Measurements from ENCODE around the gene SIK3. TPM values are rescaled to one million over a fixed set of nuclear protein-coding genes. Genes with fewer than 3 reads are reported as not detected.

The SIK3 gene
- polyA plus RNA-seq, 1 experiment = 7.3 TPM

- Histone ChIP-seq H3K27me3 (ENCODE audit: control insufficient read depth, insufficient read depth, low read length) (no peaks in the 10 kb centered on the region; the same call in 1 of the 2 replicates), H3K4me3 (ENCODE audit: low read depth, low read length) (no peak overlapping the region), H3K36me3 (ENCODE audit: control insufficient read depth, insufficient read depth, low read length) (no peaks in the 10 kb centered on the region)
- TF ChIP-seq, protein P1, sequence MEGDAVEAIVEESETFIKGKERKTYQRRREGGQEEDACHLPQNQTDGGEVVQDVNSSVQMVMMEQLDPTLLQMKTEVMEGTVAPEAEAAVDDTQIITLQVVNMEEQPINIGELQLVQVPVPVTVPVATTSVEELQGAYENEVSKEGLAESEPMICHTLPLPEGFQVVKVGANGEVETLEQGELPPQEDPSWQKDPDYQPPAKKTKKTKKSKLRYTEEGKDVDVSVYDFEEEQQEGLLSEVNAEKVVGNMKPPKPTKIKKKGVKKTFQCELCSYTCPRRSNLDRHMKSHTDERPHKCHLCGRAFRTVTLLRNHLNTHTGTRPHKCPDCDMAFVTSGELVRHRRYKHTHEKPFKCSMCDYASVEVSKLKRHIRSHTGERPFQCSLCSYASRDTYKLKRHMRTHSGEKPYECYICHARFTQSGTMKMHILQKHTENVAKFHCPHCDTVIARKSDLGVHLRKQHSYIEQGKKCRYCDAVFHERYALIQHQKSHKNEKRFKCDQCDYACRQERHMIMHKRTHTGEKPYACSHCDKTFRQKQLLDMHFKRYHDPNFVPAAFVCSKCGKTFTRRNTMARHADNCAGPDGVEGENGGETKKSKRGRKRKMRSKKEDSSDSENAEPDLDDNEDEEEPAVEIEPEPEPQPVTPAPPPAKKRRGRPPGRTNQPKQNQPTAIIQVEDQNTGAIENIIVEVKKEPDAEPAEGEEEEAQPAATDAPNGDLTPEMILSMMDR (IDR thresholded peaks at IDR 0.05; ENCODE audit: insufficient read depth, low read depth, low read length) = no peak
- POLR2A ChIA-PET = no interaction called here
- CTCF ChIA-PET = interaction anchor here (0.9 to 1.8 kb wide), 4 partner anchors 9 to 36 kb away, joined by 3 to 9 read pairs (median 3); no protein-coding TSS in a partner anchor
- DNase-seq (ENCODE audit: low read depth) = no peak
Observed at GRCh38 chr11:116825854-116826750, 272.1 kb downstream of the SIK3 start.

DNA sequence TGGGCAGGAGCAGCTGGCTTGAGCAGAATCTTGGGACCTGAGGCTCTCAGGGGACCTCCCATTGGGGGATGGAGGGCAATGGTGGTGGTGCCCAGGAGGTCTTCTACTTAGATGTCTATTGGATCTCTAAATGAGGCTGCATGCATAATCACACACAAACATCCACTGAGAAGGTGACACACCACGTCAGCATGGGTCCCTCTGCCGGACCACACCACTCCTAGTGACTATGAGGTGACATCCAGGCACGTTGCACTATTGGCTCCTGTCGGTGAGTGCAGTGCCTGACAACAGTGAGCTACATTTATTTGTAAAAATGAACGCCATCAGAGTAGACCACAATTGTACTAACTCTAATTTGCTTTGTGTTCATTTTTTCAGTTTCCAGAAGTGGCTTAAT lies 272.8 kb downstream of the SIK3 start:
- DNase-seq (ENCODE audit: low read depth) = no peak
- no peaks in the 10 kb centered on the region; the same call in 1 of the 2 replicates for H3K27me3 ChIP-seq (ENCODE audit: control insufficient read depth, insufficient read depth, low read length)
- ChIA-PET POLR2A (no interaction called here), CTCF (interaction anchor here (0.9 to 1.8 kb wide), 2 partner anchors 10 to 11 kb away, joined by 3 to 9 read pairs; no protein-coding TSS in a partner anchor)
- TF ChIP-seq, protein P1 (IDR thresholded peaks at IDR 0.05; ENCODE audit: insufficient read depth, low read depth, low read length) = no peak
- H3K4me3 ChIP-seq (ENCODE audit: low read depth, low read length) = no peak overlapping the region
- H3K36me3 ChIP-seq (ENCODE audit: control insufficient read depth, insufficient read depth, low read length) = no peaks in the 10 kb centered on the region

DNA sequence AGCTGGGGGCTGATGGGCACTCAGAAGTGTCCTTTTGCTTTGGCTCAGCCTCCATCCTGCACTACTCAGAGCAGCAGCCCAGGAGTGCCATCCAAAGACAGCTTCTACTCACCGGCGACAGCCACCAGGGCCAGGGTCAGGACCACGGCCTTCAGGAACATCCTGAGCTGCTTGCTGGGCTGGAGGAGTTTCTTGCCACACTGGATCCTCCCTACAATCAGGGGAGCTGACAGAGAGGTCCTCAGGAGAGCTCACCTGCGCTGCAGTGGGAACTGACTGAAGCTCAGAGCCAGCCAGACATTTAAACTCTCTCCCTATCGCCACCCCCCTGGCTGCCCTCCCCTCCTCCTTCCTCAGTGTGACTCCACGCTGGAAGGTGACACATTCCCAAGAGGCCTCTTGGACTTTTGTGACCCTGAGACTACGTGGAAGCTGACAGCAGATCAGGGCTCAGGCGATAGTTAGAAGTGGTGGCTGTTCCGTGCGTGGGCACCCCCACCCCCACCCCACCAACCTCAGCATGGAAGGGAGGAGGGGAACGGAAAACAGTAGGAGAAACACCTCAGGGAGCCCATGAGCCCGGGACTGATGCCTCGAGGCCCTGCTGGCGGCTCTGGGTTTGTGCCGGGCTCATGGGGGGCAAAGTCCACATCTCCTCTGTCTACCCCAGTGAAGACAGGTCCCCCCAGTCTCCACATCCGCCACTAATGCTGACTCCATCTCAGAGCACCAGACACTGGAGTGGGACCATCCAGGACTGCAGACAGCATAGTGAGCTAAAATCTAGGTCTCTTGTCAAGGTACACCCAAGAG lies 275.0 kb downstream of the SIK3 start, which contains the start of gene APOA4:
APOA4 (minus strand) TSS at position 274 of the 813 bp plus-strand sequence; CDS start at position 161, 113 bp downstream.
- TF ChIP-seq, protein P1 (IDR thresholded peaks at IDR 0.05; ENCODE audit: insufficient read depth, low read depth, low read length) = no peak
- no peak for DNase-seq (ENCODE audit: low read depth)
- no peaks in the 10 kb centered on the region; the same call in 1 of the 2 replicates for H3K27me3 ChIP-seq (ENCODE audit: control insufficient read depth, insufficient read depth, low read length)
- no peaks in the 10 kb centered on the region for H3K36me3 ChIP-seq (ENCODE audit: control insufficient read depth, insufficient read depth, low read length)
- H3K4me3 ChIP-seq (ENCODE audit: low read depth, low read length) = no peak within 1 kb of the TSS
- CTCF ChIA-PET = interaction anchor here (0.6 to 1.5 kb wide), 4 partner anchors 13 to 283 kb away, joined by 3 to 5 read pairs (median 4); no protein-coding TSS in a partner anchor
- POLR2A ChIA-PET = no interaction called here

DNA sequence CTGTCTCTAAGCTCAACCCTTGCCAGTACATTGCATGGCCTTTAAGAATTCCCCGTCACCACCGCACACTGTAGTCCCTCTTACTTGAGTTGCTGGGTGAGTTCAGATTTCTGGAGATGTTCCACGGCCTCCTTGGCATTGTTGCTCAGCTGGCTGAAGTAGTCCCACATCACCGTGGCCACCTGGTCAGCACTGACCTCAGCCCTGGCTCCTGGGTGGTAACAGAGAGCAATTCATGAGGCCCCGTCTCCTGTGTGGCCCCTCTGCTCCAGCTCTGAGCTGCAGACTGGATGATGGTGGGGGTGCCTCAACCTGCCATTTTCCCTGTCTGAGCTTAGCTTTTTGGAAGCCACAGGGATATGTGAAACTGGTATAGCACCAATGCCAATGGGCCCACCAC lies 275.7 kb downstream of the SIK3 start:
- POLR2A ChIA-PET = no interaction called here
- no peak overlapping the region for H3K4me3 ChIP-seq (ENCODE audit: low read depth, low read length)

More for the DNA sequence above, 275.7 kb downstream of the SIK3 start:
- no peak for DNase-seq (ENCODE audit: low read depth)
- Histone ChIP-seq H3K27me3 (ENCODE audit: control insufficient read depth, insufficient read depth, low read length) (no peaks in the 10 kb centered on the region; the same call in 1 of the 2 replicates), H3K36me3 (ENCODE audit: control insufficient read depth, insufficient read depth, low read length) (no peaks in the 10 kb centered on the region)
- TF ChIP-seq, protein P1 (IDR thresholded peaks at IDR 0.05; ENCODE audit: insufficient read depth, low read depth, low read length) = no peak
- CTCF ChIA-PET = interaction anchor here (0.6 to 1.5 kb wide), 3 partner anchors 14 to 284 kb away, joined by 3 to 5 read pairs (median 4); no protein-coding TSS in a partner anchor

Measured in BJ (cell line).